A549 treated with GW870086 at 1 μM for 4 hours (cell line): Measurements from ENCODE around the gene ACOD1. TPM values are rescaled to one million over a fixed set of nuclear protein-coding genes. Genes with fewer than 3 reads are reported as not detected.

Experiments used
- total RNA-seq: library from RNA; stranded (reverse); fragments of 200-300 nt; extraction: Qiagen RNA extraction; gene quantifications from 5 replicates; pipeline ENCODE4 v1.2.3, GENCODE V29; 2022; ENCODE audit warnings: low read depth

The ACOD1 gene
- not detected in 5 replicates for total RNA-seq

GRCh38 chr13:76948149-76948548 lies at the start of gene ACOD1:
Gene ACOD1 (plus strand): TSS chr13:76948511. CDS start chr13:76948559, 48 bp downstream.

GRCh38 chr13:76991796-76992547 lies 43.7 kb downstream of the ACOD1 start, which contains the start of gene CLN5:
Gene CLN5 (plus strand): TSS chr13:76992081. CDS start chr13:76992099, 18 bp downstream.

Other genes starting within 250 kb of the ACOD1 start
- gene KCTD12, start 62.1 kb upstream of the ACOD1 start, total RNA-seq: 1.2 to 2.0 TPM (median 1.7 TPM) in 5 replicates
- gene CLN5, start 43.6 kb downstream of the ACOD1 start, total RNA-seq: 8.1 to 10.2 TPM (median 9.1 TPM) in 5 replicates
- 13.4 to 18.4 TPM (median 17.3 TPM) in 5 replicates for gene FBXL3, start 78.6 kb downstream of the ACOD1 start, total RNA-seq